ENCODE results near the gene VWA5A.
"Not testable (repeated sequence)": the region's sequence is repeated elsewhere in the genome, so short reads cannot be mapped to it uniquely, and the experiment has no call there.

Gene VWA5A

DNA sequence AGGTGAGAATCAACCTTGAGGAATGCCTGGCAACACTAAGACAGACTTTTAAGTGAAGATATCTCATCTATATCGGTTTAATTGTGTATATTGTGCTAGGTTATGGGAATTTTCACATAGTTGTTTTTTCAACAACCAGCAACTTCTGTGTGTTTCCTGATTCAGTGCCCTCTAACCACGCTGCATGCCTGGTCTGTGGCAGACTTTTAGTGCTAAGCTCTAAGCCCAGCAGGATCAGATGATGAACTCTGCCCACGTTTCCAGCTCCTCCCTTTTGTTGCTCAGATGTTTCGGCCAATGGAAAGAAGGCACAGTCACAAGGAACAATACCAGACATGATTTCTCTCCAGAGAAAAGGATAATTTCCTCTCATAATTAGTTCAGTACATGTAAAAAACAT lies 1.4 kb upstream of the VWA5A start:
- Mint-ChIP-seq H3K4me1 (ENCODE audit: low read depth) (peaks cover 21% of the 10 kb centered on the region), H3K27me3 (ENCODE audit: low read depth) (peaks cover 20% of the 10 kb centered on the region), H3K4me3 (no peak overlapping the region), H3K36me3 (ENCODE audit: low read depth) (peaks cover 10% of the 10 kb centered on the region), H3K27ac (no peak overlapping the region), H3K9me3 (no peaks in the 10 kb centered on the region)
- DNase-seq (ENCODE audit: low spot score): no peak

DNA sequence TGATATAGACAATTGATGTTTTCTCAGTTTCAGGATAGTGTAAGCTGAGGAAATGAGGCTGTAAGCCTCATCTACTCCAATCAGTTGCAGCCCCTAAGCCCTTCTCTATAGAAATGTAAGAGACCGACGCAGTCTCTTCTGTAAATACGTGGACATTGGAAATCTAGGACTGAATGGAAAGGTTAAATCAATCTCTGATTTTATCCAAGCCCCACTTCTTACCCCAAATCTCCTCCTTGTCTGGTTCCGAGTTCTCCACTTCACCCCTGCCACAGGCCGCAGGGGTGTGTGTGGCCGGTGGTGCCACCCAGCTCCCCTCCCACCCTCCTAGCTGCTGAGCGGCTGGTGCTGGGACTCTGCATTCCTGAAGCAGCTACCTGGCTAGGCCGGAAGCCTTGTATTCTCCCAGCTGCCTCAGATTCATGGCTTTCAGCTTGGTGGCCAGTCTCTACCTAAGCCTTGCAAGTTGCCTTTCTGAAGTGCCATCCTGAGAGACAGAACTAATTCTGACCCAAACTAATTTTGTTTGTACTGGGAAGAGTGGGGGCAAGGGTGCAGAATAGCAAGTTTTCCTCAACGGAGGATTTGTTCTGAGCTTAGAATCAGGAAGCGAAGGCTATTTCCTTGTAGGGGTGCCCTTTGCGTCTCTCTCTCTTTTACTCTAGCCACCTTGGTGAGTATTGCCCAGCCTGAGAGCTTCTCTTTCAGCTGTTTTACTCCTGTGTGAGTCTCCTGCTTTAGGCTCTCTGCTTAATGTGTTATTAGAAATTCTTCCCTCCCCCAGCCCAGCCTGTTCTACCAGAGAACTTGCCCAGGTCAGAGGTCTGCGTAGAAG lies 749 bp downstream of the VWA5A start:
- peak overlapping the region; percentile 89 for H3K27ac Mint-ChIP-seq
- H3K4me3 Mint-ChIP-seq: peak overlapping the region; percentile 93
- peaks cover 19% of the 10 kb centered on the region for H3K36me3 Mint-ChIP-seq (ENCODE audit: low read depth)
- H3K9me3 Mint-ChIP-seq: no peaks in the 10 kb centered on the region
- H3K4me1 Mint-ChIP-seq (ENCODE audit: low read depth): peaks cover 21% of the 10 kb centered on the region
- no peak for DNase-seq (ENCODE audit: low spot score)
- H3K27me3 Mint-ChIP-seq (ENCODE audit: low read depth): peaks cover 11% of the 10 kb centered on the region

DNA sequence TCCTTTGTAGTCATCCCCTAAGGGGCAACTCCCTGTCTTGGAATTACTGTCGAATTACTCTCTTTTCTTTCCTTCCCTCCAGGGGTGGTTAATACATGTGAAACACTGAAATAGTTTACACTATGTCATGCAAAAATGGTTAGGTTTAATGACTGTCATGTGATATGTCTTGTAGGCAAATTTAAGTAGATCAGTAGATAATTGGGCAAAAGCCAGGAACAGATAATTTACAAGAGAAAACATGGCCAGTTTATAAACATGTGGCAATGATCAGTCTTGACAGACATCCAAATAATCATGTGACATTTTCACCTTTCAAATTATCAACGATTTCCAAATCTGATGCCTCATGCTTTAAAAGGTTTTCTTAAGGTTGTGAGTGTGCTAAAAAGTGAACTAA lies 3.9 kb downstream of the VWA5A start:
- Mint-ChIP-seq H3K27me3 (ENCODE audit: low read depth) (no peaks in the 10 kb centered on the region), H3K36me3 (ENCODE audit: low read depth) (peaks cover 24% of the 10 kb centered on the region), H3K9me3 (no peaks in the 10 kb centered on the region), H3K4me3 (no peak overlapping the region), H3K27ac (no peak overlapping the region), H3K4me1 (ENCODE audit: low read depth) (peaks cover 16% of the 10 kb centered on the region)
- DNase-seq (ENCODE audit: low spot score): no peak

DNA sequence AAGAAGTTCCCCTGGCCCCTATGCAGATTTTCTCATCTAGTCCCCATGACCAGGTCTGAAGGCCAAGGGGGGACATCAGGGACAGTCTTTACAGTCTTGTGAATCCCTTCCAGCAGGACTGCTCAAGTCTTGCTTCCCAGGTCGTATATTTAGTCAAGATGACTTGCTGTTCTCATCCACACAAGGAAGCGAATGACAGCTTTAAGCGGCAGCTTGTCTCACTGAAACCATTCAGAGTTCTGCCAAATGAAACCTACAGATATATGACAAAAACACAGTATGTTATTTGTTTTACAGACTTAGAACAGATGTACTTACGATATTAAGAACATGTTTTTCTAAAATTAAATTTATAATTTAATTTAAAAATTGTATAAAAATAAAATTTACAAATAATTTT lies 5.6 kb downstream of the VWA5A start:
- peaks cover 28% of the 10 kb centered on the region for H3K36me3 Mint-ChIP-seq (ENCODE audit: low read depth)
- H3K4me3 Mint-ChIP-seq: no peak overlapping the region
- H3K27me3 Mint-ChIP-seq (ENCODE audit: low read depth): no peaks in the 10 kb centered on the region
- no peak overlapping the region for H3K27ac Mint-ChIP-seq
- DNase-seq (ENCODE audit: low spot score): no peak
- H3K4me1 Mint-ChIP-seq (ENCODE audit: low read depth): peaks cover 5% of the 10 kb centered on the region
- H3K9me3 Mint-ChIP-seq: no peaks in the 10 kb centered on the region

DNA sequence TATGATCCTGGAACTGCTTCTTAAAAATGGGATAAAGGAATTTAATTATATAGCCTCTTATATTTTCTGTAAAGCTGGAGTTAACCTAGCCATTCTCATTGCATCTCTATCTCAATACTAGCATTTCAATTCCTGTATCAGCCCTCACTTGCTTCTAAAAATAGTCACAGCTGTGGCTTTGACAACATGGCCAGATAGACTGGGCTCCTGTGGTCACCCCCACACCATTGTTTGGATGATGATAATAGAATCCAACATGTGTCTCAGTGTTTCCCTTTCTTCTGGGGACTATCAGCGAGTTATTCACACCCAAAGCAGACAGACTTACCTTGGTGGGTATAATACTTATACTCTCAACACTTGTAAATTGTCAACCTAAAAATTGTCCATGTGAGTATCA lies 6.9 kb downstream of the VWA5A start:
- H3K36me3 Mint-ChIP-seq (ENCODE audit: low read depth): peaks cover 28% of the 10 kb centered on the region
- H3K9me3 Mint-ChIP-seq: no peaks in the 10 kb centered on the region

DNA sequence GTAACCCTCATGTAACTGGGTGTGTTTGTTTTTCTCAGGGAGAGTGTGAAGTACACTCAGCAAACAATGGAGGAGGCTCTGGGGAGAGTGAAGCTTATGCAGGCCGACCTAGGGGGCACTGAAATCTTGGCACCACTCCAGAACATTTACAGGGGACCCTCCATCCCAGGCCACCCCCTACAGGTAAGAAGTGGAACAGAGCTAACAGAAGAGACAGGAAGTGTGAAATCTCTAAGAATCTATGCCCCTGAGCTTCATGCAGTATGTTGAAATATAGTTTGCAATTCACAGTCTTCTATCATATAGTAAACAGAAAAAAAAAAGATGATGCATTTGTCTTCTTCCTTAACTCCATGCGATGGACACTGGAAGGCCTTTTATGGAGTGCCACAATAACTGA lies 8.4 kb downstream of the VWA5A start:
- H3K27me3 Mint-ChIP-seq (ENCODE audit: low read depth): no peaks in the 10 kb centered on the region
- no peaks in the 10 kb centered on the region for H3K4me1 Mint-ChIP-seq (ENCODE audit: low read depth)
- DNase-seq (ENCODE audit: low spot score): no peak
- no peak overlapping the region for H3K27ac Mint-ChIP-seq
- no peak overlapping the region for H3K4me3 Mint-ChIP-seq
- H3K9me3 Mint-ChIP-seq: no peaks in the 10 kb centered on the region
- H3K36me3 Mint-ChIP-seq (ENCODE audit: low read depth): peaks cover 21% of the 10 kb centered on the region

More for the DNA sequence above, 6.9 kb downstream of the VWA5A start:
- Mint-ChIP-seq H3K4me1 (ENCODE audit: low read depth) (no peaks in the 10 kb centered on the region), H3K4me3 (no peak overlapping the region), H3K27me3 (ENCODE audit: low read depth) (no peaks in the 10 kb centered on the region), H3K27ac (no peak overlapping the region)
- no peak for DNase-seq (ENCODE audit: low spot score)

DNA sequence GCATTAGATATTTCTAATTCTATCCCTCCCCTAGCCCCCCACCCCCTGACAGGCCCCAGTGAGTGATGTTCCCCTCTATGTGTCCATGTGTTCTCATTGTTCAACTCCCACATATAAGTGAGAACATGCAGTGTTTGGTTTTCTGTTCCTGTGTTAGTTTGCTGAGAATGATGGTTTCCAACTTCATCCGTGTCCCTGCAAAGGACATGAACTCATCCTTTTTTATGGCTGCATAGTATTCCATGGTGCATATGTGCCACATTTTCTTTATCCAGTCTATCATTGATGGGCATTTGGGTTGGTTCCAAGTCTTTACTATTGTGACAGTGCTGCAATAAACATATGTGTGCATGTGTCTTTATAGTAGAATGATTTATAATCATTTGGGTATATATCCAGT lies 11.9 kb downstream of the VWA5A start:
- DNase-seq (ENCODE audit: low spot score); H3K4me3 Mint-ChIP-seq; H3K27me3 Mint-ChIP-seq (ENCODE audit: low read depth); H3K36me3 Mint-ChIP-seq (ENCODE audit: low read depth); H3K27ac Mint-ChIP-seq; H3K9me3 Mint-ChIP-seq; H3K4me1 Mint-ChIP-seq (ENCODE audit: low read depth): not testable (repeated sequence)

DNA sequence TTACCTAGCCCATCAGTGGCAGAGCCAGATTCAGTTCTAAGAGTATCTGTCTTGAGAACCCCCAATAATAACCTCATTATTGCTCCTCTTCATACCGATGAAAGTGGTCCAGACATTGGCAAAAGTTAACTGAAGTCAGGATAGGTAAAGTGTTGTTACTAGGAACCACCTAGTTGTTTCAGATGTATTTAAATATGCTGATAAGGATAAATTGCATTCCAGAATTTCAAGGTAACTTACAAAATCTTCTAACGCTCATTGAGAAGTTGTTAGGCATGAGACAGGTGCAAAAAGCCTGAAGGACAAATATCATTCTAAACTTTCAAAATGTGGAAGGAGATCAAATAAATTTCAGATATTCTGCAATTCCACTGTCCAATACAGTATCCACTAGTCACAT lies 27.8 kb downstream of the VWA5A start:
- Mint-ChIP-seq H3K27me3 (ENCODE audit: low read depth) (no peaks in the 10 kb centered on the region), H3K4me1 (ENCODE audit: low read depth) (no peaks in the 10 kb centered on the region), H3K4me3 (no peak overlapping the region), H3K27ac (no peak overlapping the region), H3K9me3 (no peaks in the 10 kb centered on the region), H3K36me3 (ENCODE audit: low read depth) (no peaks in the 10 kb centered on the region)
- no peak for DNase-seq (ENCODE audit: low spot score)

DNA sequence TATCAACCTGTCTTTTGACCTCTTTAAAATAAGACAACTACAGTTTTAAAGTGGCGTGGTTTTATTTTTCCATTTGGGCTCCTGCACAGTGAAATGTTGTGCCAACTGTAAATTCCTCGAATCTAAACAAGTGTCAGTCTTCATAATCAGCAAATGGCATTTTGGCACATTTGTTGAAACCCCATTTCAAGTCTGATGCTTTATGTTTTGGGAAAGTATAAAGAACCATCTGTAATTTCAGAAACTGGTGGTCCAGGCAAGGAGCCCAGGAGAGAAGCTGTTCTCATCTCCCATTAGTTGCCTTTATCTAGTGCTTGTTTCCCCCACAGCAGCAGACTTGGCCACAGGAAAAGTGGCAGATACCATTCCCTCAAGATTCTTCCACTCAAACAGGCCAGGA lies 32.7 kb downstream of the VWA5A start:
- H3K9me3 Mint-ChIP-seq: no peaks in the 10 kb centered on the region
- H3K27me3 Mint-ChIP-seq (ENCODE audit: low read depth): no peaks in the 10 kb centered on the region
- no peak for DNase-seq (ENCODE audit: low spot score)
- no peak overlapping the region for H3K4me3 Mint-ChIP-seq
- no peak overlapping the region for H3K27ac Mint-ChIP-seq
- H3K36me3 Mint-ChIP-seq (ENCODE audit: low read depth): no peaks in the 10 kb centered on the region
- H3K4me1 Mint-ChIP-seq (ENCODE audit: low read depth): no peaks in the 10 kb centered on the region

DNA sequence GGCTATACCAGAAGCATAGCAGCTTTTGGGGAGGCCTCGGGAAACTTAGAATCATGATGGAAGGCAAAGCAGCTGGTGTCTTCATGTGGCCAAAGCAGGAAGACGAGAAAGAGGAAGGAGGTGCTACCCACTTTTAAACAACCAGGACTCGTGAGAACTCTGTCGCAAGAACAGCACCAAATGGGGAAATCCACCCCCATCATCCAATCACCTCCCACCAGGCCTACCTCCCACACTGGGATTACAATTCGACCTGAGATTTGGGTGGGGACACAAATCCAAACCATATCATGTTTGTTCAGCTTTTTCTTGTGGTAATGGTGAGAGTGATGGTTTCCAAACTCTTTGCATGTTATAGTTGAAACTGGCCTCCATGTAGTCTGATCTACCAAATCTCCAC lies 35.4 kb downstream of the VWA5A start:
- no peaks in the 10 kb centered on the region for H3K4me1 Mint-ChIP-seq (ENCODE audit: low read depth)
- no peak overlapping the region for H3K4me3 Mint-ChIP-seq
- peaks cover 2% of the 10 kb centered on the region for H3K27me3 Mint-ChIP-seq (ENCODE audit: low read depth)
- no peaks in the 10 kb centered on the region for H3K9me3 Mint-ChIP-seq
- no peaks in the 10 kb centered on the region for H3K36me3 Mint-ChIP-seq (ENCODE audit: low read depth)
- no peak overlapping the region for H3K27ac Mint-ChIP-seq
- DNase-seq (ENCODE audit: low spot score): no peak

DNA sequence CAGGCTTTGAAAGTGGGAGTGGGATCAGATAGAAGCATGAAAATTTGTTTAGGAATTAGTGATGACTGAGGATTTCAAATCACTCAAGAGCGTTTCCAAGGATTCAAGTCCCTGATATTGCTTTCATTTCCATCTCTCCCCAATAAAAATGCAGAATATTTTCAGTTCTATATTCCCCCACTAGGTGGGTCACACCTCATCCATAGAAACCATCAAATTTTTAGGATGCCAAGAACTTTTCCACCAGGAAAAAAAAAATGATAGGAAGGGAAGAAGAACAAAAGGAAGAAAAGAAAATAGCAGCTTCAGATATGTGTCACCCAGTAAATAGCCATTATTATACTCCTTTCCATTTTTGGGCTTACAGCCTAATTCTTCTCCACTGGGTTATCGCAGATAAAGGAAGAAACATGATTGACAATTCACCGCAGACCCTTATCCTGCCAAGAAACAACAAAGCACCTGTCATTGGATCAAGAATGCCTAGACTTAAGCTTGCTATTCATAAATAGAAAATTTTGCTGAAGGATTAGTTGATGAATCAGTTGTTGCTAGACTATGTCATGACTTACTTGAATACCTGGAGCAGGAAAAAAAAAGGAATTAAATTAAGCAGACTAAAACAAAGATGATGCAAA lies 37.6 kb downstream of the VWA5A start:
- Mint-ChIP-seq H3K4me1 (ENCODE audit: low read depth) (no peaks in the 10 kb centered on the region), H3K9me3 (no peaks in the 10 kb centered on the region), H3K27me3 (ENCODE audit: low read depth) (peaks cover 2% of the 10 kb centered on the region), H3K36me3 (ENCODE audit: low read depth) (no peaks in the 10 kb centered on the region), H3K4me3 (no peak overlapping the region), H3K27ac (no peak overlapping the region)
- no peak for DNase-seq (ENCODE audit: low spot score)

DNA sequence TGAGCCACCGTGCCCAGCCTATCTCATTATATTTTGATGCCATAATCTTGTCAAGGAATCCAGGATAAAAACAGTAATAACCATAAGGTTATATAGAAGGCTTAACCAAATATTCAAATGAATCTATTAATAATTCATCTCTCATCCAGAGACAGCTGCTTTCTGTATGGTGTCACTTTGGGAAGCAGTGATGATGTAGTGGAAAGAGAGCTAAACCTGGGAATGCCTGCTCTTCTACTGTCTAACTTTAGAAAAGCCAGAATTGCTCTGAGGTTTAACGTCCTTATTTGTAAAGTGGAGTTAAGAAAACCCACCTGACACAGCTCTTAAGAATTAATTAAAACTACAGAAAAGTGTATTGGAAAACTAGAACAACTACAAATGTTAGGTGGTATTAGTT lies 38.6 kb downstream of the VWA5A start:
- peaks cover 4% of the 10 kb centered on the region for H3K27me3 Mint-ChIP-seq (ENCODE audit: low read depth)
- no peaks in the 10 kb centered on the region for H3K4me1 Mint-ChIP-seq (ENCODE audit: low read depth)
- H3K27ac Mint-ChIP-seq: no peak overlapping the region
- no peaks in the 10 kb centered on the region for H3K9me3 Mint-ChIP-seq
- DNase-seq (ENCODE audit: low spot score): no peak
- H3K4me3 Mint-ChIP-seq: no peak overlapping the region
- H3K36me3 Mint-ChIP-seq (ENCODE audit: low read depth): no peaks in the 10 kb centered on the region

DNA sequence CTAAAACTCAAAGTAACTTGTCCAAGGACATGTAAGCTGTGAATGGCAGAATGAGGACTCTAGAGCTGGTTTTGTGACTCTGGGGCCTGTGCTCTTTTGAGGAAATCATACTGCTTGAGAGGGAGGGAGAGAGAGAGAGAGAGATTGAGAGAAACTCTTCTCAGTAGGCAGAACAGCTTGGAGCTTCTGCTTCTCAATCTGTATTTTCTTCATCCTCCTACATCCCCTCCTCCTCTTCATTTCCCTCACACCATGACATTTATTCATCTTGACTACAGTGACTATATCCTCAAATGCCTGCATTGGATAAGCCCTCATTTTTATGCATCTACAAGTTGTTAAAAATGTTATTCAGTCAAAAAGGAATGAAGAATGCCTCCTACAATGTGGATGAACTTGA lies 44.2 kb downstream of the VWA5A start:
- Mint-ChIP-seq H3K27ac (no peak overlapping the region), H3K4me1 (ENCODE audit: low read depth) (no peaks in the 10 kb centered on the region), H3K27me3 (ENCODE audit: low read depth) (peaks cover 7% of the 10 kb centered on the region), H3K9me3 (no peaks in the 10 kb centered on the region), H3K4me3 (no peak overlapping the region), H3K36me3 (ENCODE audit: low read depth) (no peaks in the 10 kb centered on the region)
- no peak for DNase-seq (ENCODE audit: low spot score)

DNA sequence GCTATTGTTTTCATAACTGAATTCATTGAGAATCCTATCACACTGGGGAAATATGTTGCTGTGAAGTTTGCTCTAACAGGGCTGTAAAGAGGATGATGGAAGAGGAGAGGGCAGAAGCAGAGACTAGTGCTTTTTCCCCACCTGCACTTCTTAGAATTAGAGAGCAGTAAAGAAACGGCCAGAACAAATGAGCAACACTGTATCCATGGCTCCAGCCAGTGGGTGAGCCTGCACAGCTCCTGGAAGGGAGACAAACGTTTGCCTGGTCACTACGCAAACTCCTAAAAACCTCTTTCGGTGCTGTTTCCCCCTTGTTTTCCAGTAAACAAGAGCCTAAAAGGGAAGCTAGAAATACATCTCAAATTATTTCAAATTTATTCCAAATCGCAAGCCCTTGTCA lies 45.7 kb downstream of the VWA5A start:
- H3K4me3 Mint-ChIP-seq: no peak overlapping the region
- no peak overlapping the region for H3K27ac Mint-ChIP-seq
- H3K4me1 Mint-ChIP-seq (ENCODE audit: low read depth): no peaks in the 10 kb centered on the region
- H3K36me3 Mint-ChIP-seq (ENCODE audit: low read depth): no peaks in the 10 kb centered on the region
- H3K27me3 Mint-ChIP-seq (ENCODE audit: low read depth): peaks cover 5% of the 10 kb centered on the region
- no peaks in the 10 kb centered on the region for H3K9me3 Mint-ChIP-seq
- no peak for DNase-seq (ENCODE audit: low spot score)

DNA sequence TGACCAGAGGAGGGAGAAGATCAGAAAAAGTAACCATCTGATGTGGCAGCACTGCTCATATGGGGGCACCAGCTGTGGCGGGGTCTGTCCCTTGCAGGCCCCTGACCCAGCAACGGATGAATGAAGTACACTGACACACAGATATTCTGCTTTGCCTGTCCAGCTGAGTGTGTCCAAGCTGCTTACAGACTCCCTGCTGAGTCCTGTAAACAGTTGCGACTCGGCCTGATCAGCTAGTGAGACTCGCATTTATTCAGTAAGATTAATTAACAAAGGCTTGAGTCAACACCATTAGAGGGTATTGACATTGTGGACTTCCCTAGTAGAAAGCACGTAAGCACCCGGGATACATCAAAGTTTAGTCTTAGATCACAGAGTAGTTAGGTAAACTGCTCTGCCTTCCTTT lies 52.6 kb downstream of the VWA5A start:
- DNase-seq (ENCODE audit: low spot score): no peak
- no peaks in the 10 kb centered on the region for H3K9me3 Mint-ChIP-seq
- H3K36me3 Mint-ChIP-seq (ENCODE audit: low read depth): no peaks in the 10 kb centered on the region
- H3K4me3 Mint-ChIP-seq: no peak overlapping the region
- H3K27me3 Mint-ChIP-seq (ENCODE audit: low read depth): no peaks in the 10 kb centered on the region
- H3K27ac Mint-ChIP-seq: no peak overlapping the region
- H3K4me1 Mint-ChIP-seq (ENCODE audit: low read depth): peaks cover 1% of the 10 kb centered on the region
